HG02981 (cell line): ENCODE data around the gene PPP2R5E.
"Not testable (repeated sequence)": the region's sequence is repeated elsewhere in the genome, so short reads cannot be mapped to it uniquely, and the experiment has no call there.

ENCODE experiments used
- ATAC-seq: cut with Tn5 transposase; IDR thresholded peaks from one replicate; pipeline ENCODE4 v1.9.1; 2021; ENCODE audit warnings: mild to moderate bottlenecking, moderate library complexity; ENCODE audit not compliant: unreplicated experiment

Gene PPP2R5E

DNA sequence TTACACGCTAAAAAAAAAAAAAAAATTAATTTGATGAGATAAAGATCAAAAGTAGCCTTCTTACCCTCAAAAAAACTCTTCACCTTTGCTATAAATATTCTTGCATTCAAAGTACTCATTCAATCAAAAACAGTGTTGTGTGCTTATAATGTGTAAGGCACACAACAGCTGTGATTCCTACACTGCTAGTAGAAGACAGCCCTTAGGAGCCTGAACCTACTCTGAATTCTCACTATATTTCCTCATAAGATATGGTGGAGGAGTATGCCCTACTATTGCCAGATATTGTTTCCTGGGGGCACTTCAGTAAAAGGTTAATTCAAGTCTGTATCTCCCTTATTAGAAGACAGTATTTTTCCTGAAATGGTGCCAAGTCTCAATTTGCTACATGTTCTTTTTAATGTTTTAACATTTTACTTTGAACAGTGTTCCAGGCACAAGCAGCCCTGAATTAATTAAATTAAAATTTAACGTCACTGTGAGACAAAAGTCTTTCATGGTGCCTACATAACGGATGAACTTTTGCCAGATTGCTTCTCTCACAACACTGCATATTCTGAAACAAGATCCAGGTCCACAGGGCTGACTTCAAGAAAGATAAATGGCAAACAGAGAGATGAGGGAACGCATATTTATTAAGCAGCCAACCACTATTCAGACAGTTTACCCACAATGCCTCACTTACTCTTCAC lies 19.3 kb downstream of the PPP2R5E start:
- no peak for ATAC-seq

DNA sequence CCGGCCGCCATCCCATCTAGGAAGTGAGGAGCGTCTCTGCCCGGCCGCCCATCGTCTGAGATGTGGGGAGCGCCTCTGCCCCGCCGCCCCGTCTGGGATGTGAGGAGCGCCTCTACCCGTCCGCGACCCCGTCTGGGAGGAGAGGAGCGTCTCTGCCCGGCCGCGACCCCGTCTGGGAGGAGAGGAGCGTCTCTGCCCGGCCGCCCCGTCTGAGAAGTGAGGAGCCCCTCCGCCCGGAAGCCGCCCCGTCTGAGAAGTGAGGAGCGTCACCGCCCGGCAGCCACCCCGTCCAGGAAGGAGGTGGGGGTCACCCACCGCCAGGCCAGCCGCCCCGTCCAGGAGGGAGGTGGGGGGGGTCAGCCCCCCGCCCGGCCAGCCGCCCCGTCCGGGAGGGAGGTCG lies 20.7 kb downstream of the PPP2R5E start:
- not testable (repeated sequence) for ATAC-seq

DNA sequence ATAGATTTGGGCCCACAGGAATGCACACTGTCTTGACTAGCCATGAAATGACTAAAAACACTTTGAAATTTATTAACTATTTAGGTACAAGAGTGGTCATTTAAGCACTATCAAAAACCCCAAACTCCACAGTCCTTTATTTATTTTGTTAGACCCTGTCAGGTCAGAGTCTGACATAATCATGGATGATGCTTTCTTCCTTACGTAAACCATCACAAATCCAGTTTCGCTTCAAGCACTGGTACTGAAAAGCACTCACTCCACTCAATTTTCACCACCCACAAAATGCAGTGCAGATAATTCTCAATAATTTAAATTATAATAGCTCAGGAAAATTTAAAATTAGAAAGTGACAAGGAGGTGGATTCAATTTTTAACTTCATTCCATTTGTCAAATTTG lies 25.8 kb downstream of the PPP2R5E start:
- ATAC-seq, result no peak

DNA sequence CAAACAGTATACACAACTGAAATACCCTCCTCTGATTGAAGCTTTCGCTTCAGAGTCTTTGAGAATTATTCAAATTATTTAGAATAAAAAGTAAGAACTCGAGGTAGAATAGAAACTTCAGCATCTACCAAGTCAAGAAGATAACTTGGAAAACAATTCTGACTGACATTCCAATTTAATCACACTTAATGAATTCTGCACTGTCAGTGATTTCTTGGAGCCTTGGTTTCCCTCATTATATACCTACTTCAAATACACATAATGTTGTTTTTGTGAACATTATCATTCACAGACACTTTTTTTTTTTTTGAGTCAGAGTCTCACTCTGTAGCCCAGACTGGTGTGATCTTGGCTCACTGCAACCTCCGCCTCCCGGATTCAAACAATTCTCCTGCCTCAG lies 27.9 kb downstream of the PPP2R5E start:
- no peak for ATAC-seq

DNA sequence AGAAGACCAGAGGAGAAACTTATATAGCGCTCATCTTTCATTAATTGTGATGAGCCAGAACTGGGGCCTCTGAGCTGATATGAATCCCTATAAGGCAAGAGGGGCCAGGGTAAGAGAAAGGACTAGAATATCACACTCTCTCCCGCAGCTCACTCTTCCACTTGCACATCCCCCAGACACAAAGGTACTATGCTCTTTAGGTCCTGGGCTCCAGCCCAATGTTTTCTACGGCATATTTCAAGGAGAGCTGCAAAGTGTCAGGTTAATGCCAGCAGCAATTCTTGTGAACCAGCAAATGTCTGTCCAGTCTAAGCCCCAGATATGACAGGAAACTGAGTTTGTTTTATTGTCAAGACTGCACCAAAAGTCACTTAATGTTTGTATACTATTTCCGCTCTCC lies 29.4 kb downstream of the PPP2R5E start:
- ATAC-seq, result no peak

DNA sequence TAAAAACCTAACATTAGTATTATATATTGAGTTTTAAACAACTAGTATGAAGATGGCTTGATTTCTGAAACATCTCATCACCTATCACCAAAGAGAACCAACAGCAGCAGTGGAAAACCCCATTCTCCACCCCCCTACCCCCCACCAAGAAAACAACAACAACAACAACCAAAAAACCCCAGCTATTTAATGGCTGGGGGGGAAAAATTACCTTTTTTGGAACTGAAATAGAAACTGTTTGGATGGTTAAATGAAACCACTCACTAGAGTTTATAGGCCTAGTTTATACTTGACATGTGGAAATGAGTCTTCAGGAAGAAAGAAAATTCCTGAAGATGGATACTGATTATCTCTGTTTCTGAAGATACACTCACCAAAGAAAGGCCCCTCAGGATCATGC lies 30.3 kb downstream of the PPP2R5E start:
- ATAC-seq, result no peak

DNA sequence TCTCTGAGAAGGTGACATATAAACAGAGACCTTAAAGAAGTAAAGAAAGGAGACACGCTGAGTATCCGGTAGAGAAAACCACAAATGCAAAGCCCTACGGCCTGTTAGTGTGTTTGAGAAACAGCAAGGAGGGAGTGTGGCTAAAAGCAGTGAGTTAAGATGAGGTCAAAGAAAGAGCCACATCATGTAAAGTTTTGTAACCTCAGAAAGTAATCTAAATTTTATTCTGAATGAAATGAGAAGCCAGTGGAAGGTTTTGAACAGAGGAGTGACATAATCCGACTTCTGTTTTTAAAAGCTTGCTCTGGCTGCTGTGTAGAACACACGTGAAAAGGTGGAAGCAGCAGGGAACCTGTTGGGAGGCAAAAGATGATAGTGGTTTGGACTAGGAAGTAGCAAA lies 32.6 kb downstream of the PPP2R5E start:
- ATAC-seq, result peak; percentile 94

DNA sequence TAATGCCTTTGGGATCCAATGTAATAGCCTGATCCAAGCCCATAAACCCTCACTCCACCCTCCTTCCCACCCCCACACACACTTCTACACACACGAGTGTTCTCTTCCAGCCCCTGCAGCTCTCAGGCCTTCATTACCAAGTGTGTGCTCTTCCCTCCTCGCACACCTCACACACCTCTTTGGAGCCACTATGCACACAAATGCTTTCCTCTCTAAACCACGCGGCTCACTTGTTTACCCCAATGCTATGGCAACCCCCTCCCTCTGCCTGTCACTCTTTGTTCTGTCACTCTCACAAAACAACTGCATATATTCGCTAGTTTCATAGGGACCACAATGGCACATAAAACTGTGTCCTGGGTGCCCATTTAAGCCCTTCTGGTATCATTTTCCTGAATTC lies 35.1 kb downstream of the PPP2R5E start:
- ATAC-seq, result no peak

DNA sequence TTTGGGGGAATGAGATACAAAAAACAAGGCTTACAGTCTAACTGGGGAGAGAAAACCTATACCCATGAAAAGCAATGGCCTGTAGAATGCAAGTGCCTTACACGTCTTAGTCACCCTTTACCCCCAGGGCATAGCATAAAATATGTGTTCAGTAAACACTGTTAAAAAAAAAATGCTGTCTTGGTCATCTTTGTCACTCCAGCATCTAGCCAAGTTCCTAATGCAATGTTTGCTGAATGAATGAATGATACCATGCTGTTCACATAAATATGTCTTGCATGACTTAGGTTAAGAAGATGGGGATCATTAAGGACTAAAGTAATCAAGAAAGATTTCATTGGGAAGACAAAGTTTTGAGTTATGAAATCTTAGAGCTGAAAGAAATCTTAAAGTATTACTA lies 38.5 kb downstream of the PPP2R5E start:
- ATAC-seq, result no peak

DNA sequence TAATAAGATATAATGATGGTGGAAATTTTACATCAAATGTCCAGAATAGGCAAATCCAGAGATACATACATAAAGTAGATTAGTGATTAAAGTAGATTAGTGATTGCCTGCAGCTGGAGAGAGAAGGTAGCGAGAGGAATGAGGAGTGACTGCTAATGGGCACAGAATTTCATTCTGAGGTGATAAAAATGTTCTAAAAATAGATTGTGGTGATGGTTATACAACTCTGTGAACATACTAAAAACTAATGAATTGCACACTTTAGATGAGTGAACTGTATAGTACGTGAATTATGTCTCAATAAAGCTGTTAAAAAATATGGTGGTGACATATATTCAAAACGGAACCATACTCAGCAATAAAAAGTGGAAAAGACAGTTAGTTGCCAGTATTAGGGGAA lies 41.7 kb downstream of the PPP2R5E start:
- no peak for ATAC-seq

DNA sequence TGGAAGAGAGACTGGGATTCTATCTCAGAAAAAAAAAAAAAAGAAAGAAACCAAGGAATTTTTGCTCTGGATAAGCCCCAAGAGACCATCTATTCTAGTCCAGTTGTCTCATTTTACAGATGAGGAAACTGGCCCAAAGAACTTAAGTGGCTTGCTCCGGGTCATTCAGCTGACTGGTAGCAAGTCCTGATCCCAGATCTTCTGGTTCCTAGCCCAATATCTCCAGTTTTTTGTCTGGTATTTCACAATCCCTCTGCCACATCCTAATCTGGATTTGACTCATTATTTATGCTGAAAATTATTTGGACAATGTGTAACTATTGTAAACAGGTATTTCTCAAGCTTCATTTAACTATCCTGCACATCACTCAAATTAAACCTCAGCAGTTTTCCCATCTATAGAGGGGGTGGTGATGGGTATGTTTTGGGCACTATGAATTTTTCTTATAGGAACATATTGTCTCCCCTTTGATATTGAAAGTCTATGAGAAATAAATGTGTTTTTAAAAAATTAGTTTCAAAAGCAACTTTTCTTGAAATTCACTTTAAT lies 43.4 kb downstream of the PPP2R5E start:
- no peak for ATAC-seq

DNA sequence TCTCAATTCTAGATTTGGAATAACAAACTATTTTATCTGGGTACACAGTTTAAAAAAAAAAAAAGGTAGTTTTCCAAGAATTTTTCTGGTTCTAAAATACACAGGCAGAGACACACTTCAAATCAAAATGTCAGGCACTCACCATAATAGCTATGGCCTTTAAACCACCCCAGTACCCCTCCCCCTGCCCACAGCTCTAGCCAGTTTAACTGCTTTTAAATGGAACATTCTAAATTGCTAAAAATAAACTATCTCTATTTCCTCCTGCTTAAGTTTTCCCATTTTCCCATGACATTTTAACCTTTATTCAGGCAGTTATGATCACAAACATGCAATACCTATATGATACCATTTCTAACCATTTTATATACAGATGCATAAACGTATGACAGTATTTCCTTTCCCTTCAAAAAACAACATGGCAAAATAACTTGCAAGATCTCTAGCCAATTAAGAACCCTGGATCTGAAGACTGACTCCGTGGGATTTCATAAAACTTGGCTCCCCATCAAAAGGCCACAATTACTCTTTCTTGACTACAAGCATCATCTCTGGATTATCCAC lies 46.3 kb downstream of the PPP2R5E start:
- no peak for ATAC-seq

DNA sequence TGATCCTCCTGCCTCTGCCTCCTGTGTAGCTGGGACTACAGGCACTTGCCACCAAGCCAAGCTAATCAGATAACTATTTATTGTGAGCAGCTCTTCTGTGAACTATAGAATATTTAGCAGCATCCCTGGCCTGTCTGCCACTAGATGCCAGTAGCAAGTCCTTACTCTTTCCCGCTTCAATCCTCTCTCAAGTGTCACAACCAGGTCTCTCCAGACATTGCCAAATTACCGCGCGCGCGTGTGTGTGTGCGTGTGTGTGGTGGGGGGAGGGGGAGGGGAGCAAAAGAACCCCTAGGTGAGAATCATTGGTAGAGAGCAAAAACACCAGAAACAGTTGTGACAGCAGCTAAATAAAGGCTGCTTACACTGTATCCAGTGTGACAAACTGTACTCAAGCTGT lies 49.9 kb downstream of the PPP2R5E start:
- no peak for ATAC-seq

DNA sequence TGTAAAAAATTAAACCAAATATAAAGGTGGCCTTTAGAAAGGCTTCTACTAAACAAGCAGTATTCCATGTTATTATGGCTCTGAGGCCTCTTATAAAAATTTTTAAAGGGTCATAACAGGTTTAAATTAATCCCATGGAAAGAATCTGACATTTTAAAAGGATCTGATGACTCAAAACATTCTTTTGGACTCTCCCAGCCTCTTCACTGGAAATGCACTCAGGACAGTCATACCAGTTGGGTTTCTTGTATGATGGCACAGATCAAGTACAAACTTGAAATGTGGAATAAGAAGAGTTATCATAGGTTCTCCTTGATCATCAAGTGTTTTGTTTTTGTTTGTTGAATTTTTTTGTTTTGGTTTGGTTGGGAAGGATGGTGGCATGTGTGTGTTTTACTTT lies 50.8 kb downstream of the PPP2R5E start:
- no peak for ATAC-seq

DNA sequence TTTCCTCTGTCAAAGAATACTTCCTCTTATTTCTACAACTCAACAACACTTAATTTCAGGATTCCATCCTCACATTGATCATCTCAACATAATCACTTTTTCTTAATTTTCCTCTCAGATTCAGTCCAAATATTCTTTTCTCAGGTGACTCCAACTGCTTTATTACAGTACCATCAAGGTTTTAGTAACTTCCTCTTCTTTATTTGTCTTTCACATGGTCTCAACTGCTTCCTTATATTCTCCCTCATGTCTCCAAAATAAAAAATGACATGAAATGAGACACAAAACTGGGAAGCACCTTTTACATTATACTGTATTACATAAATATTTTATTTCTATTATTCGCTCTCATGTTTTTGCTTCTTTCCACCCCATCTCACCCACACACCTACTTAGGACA lies 55.5 kb downstream of the PPP2R5E start:
- ATAC-seq, result no peak

DNA sequence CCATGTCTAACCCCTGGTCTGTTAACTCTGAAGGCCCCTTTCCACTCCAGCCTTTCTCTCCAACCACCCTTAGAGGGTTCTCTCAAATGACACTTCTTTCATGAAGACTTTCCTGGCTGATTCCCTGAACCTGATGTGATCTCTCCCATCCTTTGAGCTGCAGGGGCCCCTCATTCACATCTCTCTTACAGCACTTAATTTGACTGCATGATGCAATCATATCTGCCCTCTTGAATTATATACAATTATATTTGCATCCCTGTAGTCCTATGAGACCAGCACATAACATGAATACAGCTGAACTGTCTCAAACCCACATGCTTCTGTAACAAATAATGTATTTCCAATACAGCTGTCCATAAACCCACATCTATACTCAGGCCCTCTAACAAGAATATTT lies 56.4 kb downstream of the PPP2R5E start:
- no peak for ATAC-seq

DNA sequence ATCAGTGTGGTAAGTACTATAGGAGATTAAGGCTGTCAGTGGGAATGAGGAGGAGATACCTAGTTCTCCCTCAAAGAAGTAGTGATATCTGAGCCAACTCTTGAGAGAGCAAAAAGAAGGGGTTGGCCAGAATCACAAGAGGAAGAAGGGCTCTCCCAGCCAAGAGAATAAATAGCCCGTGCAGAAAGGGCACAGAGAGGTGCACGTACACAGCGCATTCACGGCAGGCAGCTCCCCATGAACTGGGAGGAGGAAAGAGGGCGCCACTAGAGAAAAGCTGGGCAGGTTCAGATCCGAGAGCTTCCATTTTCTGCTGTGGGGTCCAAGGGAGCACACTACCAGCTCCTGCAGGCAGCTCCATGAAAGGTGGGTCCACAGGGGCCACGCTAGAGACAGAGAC lies 59.9 kb downstream of the PPP2R5E start:
- ATAC-seq, result no peak

DNA sequence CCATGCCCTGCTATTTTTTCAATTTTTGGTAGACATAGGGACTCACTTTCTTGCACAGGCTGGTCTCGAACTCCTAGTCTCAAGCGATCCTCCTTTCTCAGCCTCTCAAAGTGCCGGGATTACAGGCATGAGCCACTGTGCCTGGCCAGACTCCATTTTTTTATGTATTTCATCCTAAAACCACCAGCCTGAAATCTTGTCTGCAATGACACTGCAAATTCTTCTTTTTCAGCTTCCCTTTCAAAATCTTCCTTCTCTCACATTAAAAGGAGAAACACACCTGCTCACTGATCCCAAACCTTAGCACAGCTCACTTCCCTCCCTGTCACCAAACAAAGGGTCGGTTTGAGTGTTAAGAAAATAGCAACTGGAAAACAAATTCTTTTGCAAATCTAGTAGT lies 62.6 kb downstream of the PPP2R5E start:
- ATAC-seq, result no peak

DNA sequence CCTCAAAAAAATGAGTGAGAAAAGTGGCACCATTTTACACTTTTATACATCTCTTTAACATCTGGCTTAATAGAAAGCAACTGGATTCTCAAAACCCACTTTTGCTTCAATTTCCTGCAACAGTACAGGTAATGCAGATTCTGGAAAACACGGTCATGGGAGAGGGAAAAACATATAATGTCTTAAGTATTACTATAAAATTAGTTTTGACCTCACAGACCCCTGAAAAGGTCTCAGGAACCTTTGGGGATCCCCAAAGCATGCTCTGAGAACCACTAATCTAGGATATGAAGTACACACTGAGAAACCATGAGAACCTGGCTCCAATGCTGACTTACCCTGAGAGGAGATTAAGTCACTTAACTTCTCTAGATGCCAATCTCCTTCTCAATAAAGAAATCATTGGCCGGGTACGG lies 64.7 kb downstream of the PPP2R5E start:
- peak; percentile 69 for ATAC-seq

DNA sequence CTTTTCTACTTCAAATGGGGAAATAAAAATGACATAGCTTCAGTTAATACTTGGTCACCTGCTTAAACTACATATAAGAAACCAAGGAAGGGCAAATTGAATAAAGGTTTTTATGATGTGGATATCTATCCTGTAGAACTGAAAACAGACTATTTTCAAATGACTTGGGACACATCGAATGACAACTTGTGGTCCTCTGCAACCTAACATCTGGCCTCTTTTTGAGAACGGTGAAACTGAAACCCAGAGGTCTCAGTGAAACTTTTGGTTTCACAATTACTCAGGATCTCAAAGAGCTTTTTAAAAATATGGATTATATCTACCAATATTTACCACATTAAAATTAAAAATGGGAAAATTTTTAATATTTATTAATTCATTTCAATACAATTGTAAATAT lies 65.2 kb downstream of the PPP2R5E start:
- ATAC-seq, result peak; percentile 84

DNA sequence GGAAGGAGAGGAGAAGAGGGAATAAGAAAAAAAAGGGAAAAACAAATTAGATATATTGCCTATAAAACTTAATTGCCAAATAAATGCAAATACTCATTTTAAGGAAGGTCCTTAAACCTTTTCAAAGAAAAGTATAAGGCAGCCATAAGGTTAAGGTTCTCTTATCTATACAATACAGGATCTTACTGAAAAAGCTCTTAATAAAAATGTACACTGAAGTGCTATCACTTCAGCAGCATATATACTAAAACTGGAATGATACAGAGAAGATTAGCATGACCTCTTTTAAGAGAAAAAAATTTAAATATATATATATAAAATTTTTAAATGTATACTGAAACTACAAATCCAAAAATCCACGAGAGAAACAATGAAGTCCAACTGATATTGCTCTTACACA lies 65.6 kb downstream of the PPP2R5E start:
- ATAC-seq, result no peak

DNA sequence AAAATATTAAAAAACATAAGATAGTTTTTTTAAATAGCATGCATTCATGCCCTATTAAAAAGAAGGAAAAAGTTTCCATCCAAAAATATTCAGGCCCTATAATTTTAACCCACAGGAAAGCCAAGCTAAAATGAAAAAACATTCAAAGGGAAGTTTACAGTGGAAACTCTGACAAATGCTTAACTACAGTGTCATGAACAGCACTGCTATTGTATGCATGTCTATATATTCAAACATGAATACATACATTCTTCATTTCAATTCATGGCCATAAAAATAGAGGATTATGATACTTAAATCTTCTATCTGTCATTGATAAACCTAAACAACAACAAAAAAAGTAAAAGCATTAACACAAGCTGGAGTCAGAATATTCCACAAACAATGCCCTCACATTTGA lies 67.4 kb downstream of the PPP2R5E start:
- no peak for ATAC-seq

DNA sequence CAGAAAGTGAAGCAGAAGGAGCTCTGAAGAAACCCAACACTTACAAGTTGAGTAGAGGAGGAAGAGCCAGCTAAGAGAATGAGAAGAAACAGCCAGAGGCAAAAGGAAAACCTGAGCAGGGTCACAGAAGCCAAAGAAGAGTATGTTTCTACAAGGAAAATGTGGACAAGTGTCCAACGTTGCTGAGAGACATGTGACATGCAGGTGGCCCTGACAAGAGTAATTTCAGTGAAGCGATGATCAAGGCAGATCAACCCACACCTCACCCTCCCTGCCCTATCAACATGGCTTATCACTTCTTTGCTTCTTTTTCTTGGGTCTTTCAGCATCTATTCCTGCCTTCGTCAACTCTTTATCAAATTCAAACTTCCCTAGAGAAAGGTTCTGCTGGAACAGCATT lies 68.3 kb downstream of the PPP2R5E start:
- ATAC-seq, result no peak
